ENCODE measurements around the gene GPR141.

Gene GPR141

DNA sequence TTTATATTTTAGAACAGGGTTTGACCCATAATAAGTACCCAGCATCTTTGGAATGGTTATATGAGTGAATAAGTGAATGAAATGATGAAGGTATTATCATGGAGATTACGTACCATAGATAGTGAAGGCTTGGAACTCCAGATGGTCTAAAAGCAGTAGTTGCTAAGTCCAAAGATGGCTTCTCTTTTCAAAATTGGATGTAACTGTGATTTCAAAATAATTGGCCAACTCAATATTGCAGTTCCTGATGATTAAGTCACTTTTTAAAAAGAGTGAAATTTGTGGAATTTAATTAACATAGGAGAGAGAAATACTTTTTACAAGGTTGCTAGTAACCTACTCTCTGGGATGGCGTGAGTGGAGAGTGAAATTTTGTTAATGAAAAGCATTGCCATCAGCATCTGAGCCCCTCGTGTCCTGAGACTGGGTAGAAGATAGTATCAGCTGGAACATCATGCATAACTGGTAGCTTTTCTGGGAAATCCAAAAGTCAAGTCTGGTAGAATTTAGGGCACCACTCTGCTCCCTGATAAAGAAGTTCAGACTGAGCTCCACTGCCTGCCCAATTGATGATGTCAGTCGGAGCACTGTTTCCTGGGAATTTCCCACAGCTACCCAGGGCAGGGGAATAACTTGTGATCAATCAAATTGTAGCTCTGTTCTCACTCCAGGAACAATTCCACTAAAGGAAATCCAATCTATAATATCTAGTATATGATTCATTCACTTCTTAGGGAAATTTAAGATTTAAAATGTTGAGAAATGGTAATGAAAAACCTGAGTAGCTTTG, 3.2 kb downstream of the GPR141 start:
- Histone ChIP-seq H3K4me3 (ENCODE audit: low read depth in 1 of 2, low read length in 1 of 2) (peak overlapping the region; percentile 66 to 68), H3K36me3 (peaks cover 10% of the 10 kb centered on the region)
- TF ChIP-seq CTCF (IDR thresholded peaks at IDR 0.05): no peak

DNA sequence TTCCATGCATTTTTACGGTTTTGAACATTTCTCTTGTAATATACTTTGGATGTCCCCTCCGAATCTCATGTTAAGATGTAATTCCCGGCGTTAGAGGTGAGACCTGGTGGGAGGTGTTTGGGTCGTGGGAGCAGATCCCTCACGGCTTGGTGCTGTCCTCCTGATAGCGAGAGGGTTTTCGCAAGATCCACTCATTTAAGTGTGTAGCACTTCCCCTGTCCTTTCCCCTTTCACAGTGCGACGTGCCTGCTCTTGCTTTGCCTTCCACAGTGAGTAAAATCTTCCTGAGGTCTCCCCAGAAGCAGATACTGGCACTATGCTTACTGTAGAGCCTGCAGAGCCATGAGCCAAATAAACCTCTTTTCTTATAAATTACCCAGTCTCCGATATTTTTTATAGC, 6.6 kb downstream of the GPR141 start:
- peaks cover 10% of the 10 kb centered on the region for H3K36me3 ChIP-seq
- H3K4me1 ChIP-seq (ENCODE audit: control insufficient read depth in 1 of 2, insufficient read depth in 1 of 2, low read depth in 1 of 2, low read length in 1 of 2): peaks cover 88 to 95% of the 10 kb centered on the region in 2 experiments
- peak overlapping the region; percentile 66 to 68 for H3K4me3 ChIP-seq (ENCODE audit: low read depth in 1 of 2, low read length in 1 of 2)
- TF ChIP-seq CTCF (IDR thresholded peaks at IDR 0.05): no peak
- peak overlapping the region; percentile 91 for H3K27ac ChIP-seq
- H3K27me3 ChIP-seq: no peaks in the 10 kb centered on the region
- H3K9me3 ChIP-seq: no peaks in the 10 kb centered on the region

More for the DNA sequence above, 3.2 kb downstream of the GPR141 start:
- peak overlapping the region; percentile 91 for H3K27ac ChIP-seq
- peaks cover 75 to 90% of the 10 kb centered on the region in 2 experiments for H3K4me1 ChIP-seq (ENCODE audit: control insufficient read depth in 1 of 2, insufficient read depth in 1 of 2, low read depth in 1 of 2, low read length in 1 of 2)
- no peaks in the 10 kb centered on the region for H3K27me3 ChIP-seq
- H3K9me3 ChIP-seq: no peaks in the 10 kb centered on the region

GRCh38 chr7:37694208-37695094, 10.9 kb downstream of the GPR141 start:
- H3K9me3 ChIP-seq: no peaks in the 10 kb centered on the region
- peaks cover 3% of the 10 kb centered on the region for H3K36me3 ChIP-seq
- H3K27me3 ChIP-seq: no peaks in the 10 kb centered on the region
- peaks cover 92 to 96% of the 10 kb centered on the region in 2 experiments for H3K4me1 ChIP-seq (ENCODE audit: control insufficient read depth in 1 of 2, insufficient read depth in 1 of 2, low read depth in 1 of 2, low read length in 1 of 2)
- H3K27ac ChIP-seq: peak overlapping the region; percentile 91
- H3K4me3 ChIP-seq (ENCODE audit: low read depth in 1 of 2, low read length in 1 of 2): peak overlapping the region; percentile 47 to 66
- peak; percentile 25 for TF ChIP-seq CTCF (IDR thresholded peaks at IDR 0.05)

DNA sequence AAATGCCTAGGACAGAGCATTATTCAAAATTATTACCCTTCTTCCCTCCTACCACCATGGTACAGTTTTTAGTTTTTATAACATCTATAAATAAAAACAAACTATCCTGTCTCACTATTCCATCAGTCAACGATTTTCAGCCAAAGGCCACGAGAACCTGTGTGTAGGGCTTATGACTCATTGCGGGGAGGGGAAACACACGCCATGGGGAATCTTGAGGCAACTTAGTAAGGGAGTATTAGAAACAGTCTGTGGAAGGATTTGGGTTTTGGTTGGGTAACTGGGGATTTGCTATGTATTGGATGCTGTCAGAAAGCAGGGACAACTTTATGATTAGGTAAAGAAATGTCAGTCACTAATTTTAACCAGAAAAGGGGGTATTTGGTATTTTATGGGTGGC, 14.7 kb downstream of the GPR141 start:
- Histone ChIP-seq H3K36me3 (peaks cover 7% of the 10 kb centered on the region), H3K27ac (peak overlapping the region; percentile 91)

More for the DNA sequence above, 14.7 kb downstream of the GPR141 start:
- peak overlapping the region in 1 of 2 experiments; percentile 19 for H3K4me3 ChIP-seq (ENCODE audit: low read depth in 1 of 2, low read length in 1 of 2)
- no peaks in the 10 kb centered on the region for H3K27me3 ChIP-seq
- H3K9me3 ChIP-seq: no peaks in the 10 kb centered on the region
- peaks cover 99 to 100% of the 10 kb centered on the region in 2 experiments for H3K4me1 ChIP-seq (ENCODE audit: control insufficient read depth in 1 of 2, insufficient read depth in 1 of 2, low read depth in 1 of 2, low read length in 1 of 2)
- TF ChIP-seq CTCF (IDR thresholded peaks at IDR 0.05): no peak

Measured in neutrophil (primary cell).